ENCODE data around the gene NTMT2. TPM values are rescaled to one million over a fixed set of nuclear protein-coding genes. Genes with fewer than 3 reads are reported as not detected.

The NTMT2 gene
- total RNA-seq, 1 donor from 2014 or later: not detected

DNA sequence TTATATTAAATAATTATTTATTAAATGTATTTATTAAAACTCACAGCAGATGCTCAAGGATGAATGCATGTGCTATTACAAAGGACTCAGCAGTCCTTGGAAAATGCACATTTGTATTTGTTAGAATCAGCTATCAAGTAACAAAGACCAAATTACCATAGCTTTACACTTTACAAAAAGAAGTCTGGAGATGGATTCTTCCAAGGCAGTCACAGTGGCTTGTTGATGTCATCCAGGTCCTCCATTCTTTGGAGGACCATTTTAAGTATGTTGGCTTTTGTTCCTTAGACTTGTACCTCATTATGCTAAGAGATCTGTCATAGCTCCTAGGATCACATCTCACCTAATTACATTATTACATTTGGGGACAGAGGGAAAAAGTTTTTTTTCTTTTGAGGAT lies 63.4 kb downstream of the NTMT2 start:
- H3K79me2 ChIP-seq (ENCODE audit: insufficient read depth, low read length): no peaks in the 10 kb centered on the region
- DNase-seq (ENCODE audit: low read depth) (no peak), FAIRE-seq (no peak)
- TF ChIP-seq EZH2 (IDR thresholded peaks at IDR 0.05; ENCODE audit: insufficient read depth, low read length): no peak
- TF ChIP-seq, protein P1, sequence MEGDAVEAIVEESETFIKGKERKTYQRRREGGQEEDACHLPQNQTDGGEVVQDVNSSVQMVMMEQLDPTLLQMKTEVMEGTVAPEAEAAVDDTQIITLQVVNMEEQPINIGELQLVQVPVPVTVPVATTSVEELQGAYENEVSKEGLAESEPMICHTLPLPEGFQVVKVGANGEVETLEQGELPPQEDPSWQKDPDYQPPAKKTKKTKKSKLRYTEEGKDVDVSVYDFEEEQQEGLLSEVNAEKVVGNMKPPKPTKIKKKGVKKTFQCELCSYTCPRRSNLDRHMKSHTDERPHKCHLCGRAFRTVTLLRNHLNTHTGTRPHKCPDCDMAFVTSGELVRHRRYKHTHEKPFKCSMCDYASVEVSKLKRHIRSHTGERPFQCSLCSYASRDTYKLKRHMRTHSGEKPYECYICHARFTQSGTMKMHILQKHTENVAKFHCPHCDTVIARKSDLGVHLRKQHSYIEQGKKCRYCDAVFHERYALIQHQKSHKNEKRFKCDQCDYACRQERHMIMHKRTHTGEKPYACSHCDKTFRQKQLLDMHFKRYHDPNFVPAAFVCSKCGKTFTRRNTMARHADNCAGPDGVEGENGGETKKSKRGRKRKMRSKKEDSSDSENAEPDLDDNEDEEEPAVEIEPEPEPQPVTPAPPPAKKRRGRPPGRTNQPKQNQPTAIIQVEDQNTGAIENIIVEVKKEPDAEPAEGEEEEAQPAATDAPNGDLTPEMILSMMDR (IDR thresholded peaks at IDR 0.05; ENCODE audit: insufficient read depth, low read depth, low read length): no peak
- H3K27me3 ChIP-seq (ENCODE audit: insufficient read depth, low read length): no peaks in the 10 kb centered on the region
- H3K4me3 ChIP-seq (ENCODE audit: insufficient read depth, low read depth, low read length): no peak overlapping the region
- no peak overlapping the region for H3K27ac ChIP-seq (ENCODE audit: low read depth, low read length)
- H3K9me3 ChIP-seq (ENCODE audit: insufficient read depth, low read depth, low read length): no peaks in the 10 kb centered on the region
- H3K27ac Mint-ChIP-seq (ENCODE audit: unreplicated experiment): no peak overlapping the region
- H3K9me3 Mint-ChIP-seq (ENCODE audit: unreplicated experiment): peaks cover 5% of the 10 kb centered on the region
- H3K27me3 Mint-ChIP-seq (ENCODE audit: low read depth, unreplicated experiment): no peaks in the 10 kb centered on the region
- no peaks in the 10 kb centered on the region for H4K20me1 ChIP-seq (ENCODE audit: insufficient read depth, low read length)
- no peaks in the 10 kb centered on the region for H3K36me3 ChIP-seq (ENCODE audit: insufficient read depth, low read length)
- H2AFZ ChIP-seq (ENCODE audit: low read depth, low read length): no peak overlapping the region
- no peaks in the 10 kb centered on the region for H3K4me1 ChIP-seq (ENCODE audit: insufficient read depth, low read length)
- no peak overlapping the region for H3K4me2 ChIP-seq (ENCODE audit: low read length)
- H3K4me1 Mint-ChIP-seq (ENCODE audit: low read depth, unreplicated experiment): peaks cover 3% of the 10 kb centered on the region
- H3K36me3 Mint-ChIP-seq (ENCODE audit: low read depth, unreplicated experiment): peaks cover 2% of the 10 kb centered on the region
- H3K4me3 Mint-ChIP-seq (ENCODE audit: unreplicated experiment): no peak overlapping the region
- H3K9ac ChIP-seq (ENCODE audit: low read length): no peak overlapping the region

DNA sequence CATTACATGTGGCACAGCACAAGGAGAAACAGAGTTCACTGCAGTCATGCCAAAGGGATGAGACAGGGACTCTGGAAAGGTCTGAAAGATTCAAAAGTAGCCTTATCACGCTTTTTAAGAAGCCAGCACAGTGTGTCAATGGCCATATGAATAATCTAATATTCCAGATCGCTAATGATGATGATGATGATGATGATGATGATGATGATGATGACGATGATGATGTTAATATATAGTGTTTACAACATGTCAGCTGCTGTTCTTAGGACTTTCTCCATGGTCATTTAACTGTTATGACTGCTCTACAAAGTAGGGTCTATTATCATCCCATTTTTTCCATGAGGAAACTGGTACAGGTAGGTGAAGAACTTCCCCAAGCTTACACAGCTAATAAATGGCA lies 64.4 kb downstream of the NTMT2 start:
- no peak overlapping the region for H3K9ac ChIP-seq (ENCODE audit: low read length)
- Mint-ChIP-seq H3K36me3 (ENCODE audit: low read depth, unreplicated experiment) (peaks cover 2% of the 10 kb centered on the region), H3K4me3 (ENCODE audit: unreplicated experiment) (no peak overlapping the region), H3K9me3 (ENCODE audit: unreplicated experiment) (peaks cover 5% of the 10 kb centered on the region), H3K4me1 (ENCODE audit: low read depth, unreplicated experiment) (peaks cover 6% of the 10 kb centered on the region), H3K27me3 (ENCODE audit: low read depth, unreplicated experiment) (no peaks in the 10 kb centered on the region), H3K27ac (ENCODE audit: unreplicated experiment) (no peak overlapping the region)
- no peak for FAIRE-seq
- DNase-seq (ENCODE audit: low read depth): no peak
- H3K4me1 ChIP-seq (ENCODE audit: insufficient read depth, low read length): no peaks in the 10 kb centered on the region
- H3K4me3 ChIP-seq (ENCODE audit: insufficient read depth, low read depth, low read length): no peak overlapping the region
- H3K36me3 ChIP-seq (ENCODE audit: insufficient read depth, low read length): no peaks in the 10 kb centered on the region
- H2AFZ ChIP-seq (ENCODE audit: low read depth, low read length): no peak overlapping the region
- H3K9me3 ChIP-seq (ENCODE audit: insufficient read depth, low read depth, low read length): no peaks in the 10 kb centered on the region
- no peaks in the 10 kb centered on the region for H4K20me1 ChIP-seq (ENCODE audit: insufficient read depth, low read length)
- no peaks in the 10 kb centered on the region for H3K79me2 ChIP-seq (ENCODE audit: insufficient read depth, low read length)
- no peak overlapping the region for H3K27ac ChIP-seq (ENCODE audit: low read depth, low read length)
- H3K4me2 ChIP-seq (ENCODE audit: low read length): no peak overlapping the region
- H3K27me3 ChIP-seq (ENCODE audit: insufficient read depth, low read length): no peaks in the 10 kb centered on the region
- TF ChIP-seq, protein P1 (IDR thresholded peaks at IDR 0.05; ENCODE audit: insufficient read depth, low read depth, low read length): no peak
- TF ChIP-seq EZH2 (IDR thresholded peaks at IDR 0.05; ENCODE audit: insufficient read depth, low read length): no peak

DNA sequence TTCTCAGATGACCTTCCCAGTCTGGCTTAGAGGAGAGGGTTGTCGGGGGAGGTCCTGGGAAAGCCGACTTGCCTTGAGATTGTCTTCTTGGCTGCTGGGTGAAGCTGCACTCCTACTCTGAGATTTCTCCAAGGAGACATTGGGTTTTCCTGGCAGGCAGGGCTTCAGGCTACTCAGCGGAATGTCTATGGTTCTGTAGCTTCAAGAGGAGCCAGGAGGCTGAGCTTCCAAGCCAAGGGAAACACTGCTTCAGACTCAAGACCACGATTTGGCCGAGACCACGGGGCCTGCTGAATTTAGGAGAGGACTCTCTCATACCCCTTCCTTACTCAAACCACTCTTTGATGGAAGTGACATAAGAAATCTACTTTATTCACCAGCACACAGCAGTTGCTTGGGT lies 67.8 kb downstream of the NTMT2 start:
- Histone ChIP-seq H2AFZ (ENCODE audit: low read depth, low read length) (no peak overlapping the region), H3K4me3 (ENCODE audit: insufficient read depth, low read depth, low read length) (no peak overlapping the region), H3K9me3 (ENCODE audit: insufficient read depth, low read depth, low read length) (no peaks in the 10 kb centered on the region), H3K9ac (ENCODE audit: low read length) (no peak overlapping the region), H3K27me3 (ENCODE audit: insufficient read depth, low read length) (no peaks in the 10 kb centered on the region), H3K4me1 (ENCODE audit: insufficient read depth, low read length) (no peaks in the 10 kb centered on the region), H3K27ac (ENCODE audit: low read depth, low read length) (no peak overlapping the region), H4K20me1 (ENCODE audit: insufficient read depth, low read length) (no peaks in the 10 kb centered on the region), H3K36me3 (ENCODE audit: insufficient read depth, low read length) (no peaks in the 10 kb centered on the region), H3K79me2 (ENCODE audit: insufficient read depth, low read length) (no peaks in the 10 kb centered on the region), H3K4me2 (ENCODE audit: low read length) (peak overlapping the region; percentile 37)
- Mint-ChIP-seq H3K9me3 (ENCODE audit: unreplicated experiment) (no peaks in the 10 kb centered on the region), H3K4me1 (ENCODE audit: low read depth, unreplicated experiment) (peaks cover 10% of the 10 kb centered on the region), H3K36me3 (ENCODE audit: low read depth, unreplicated experiment) (no peaks in the 10 kb centered on the region), H3K27ac (ENCODE audit: unreplicated experiment) (no peak overlapping the region), H3K4me3 (ENCODE audit: unreplicated experiment) (no peak overlapping the region), H3K27me3 (ENCODE audit: low read depth, unreplicated experiment) (no peaks in the 10 kb centered on the region)
- FAIRE-seq (no peak), DNase-seq (ENCODE audit: low read depth) (no peak)
- TF ChIP-seq, protein P1 (IDR thresholded peaks at IDR 0.05; ENCODE audit: insufficient read depth, low read depth, low read length): no peak
- TF ChIP-seq EZH2 (IDR thresholded peaks at IDR 0.05; ENCODE audit: insufficient read depth, low read length): no peak
